ENCODE measurements around the gene RXFP2. TPM values are rescaled to one million over a fixed set of nuclear protein-coding genes. Genes with fewer than 3 reads are reported as not detected.

Gene RXFP2
- total and polyA plus RNA-seq, 2 donors (not counting 3 experiments of a cell fraction or from before 2014, with no cell fraction given), result not detected

GRCh38 chr13:31769575-31769974 is 30.2 kb downstream of the RXFP2 start:
- TF ChIP-seq GATA2 (IDR thresholded peaks at IDR 0.05; ENCODE audit: insufficient read depth, insufficient read length, low read depth, low read length), result no peak
- TF ChIP-seq FOS (IDR thresholded peaks at IDR 0.05; ENCODE audit: borderline replicate concordance, insufficient read depth, low read length), result no peak
- no peak for TF ChIP-seq JUN (IDR thresholded peaks at IDR 0.05; ENCODE audit: borderline replicate concordance, insufficient read depth, insufficient read length, low read depth)
- TF ChIP-seq MYC (IDR thresholded peaks at IDR 0.05; ENCODE audit: low read depth, low read length), result no peak
- no peak for TF ChIP-seq CTCF (IDR thresholded peaks at IDR 0.05; ENCODE audit: extremely low read depth in 1 of 2, insufficient read depth in 1 of 2, low read depth in 1 of 2, low read length in 2 of 2)
- H2AFZ ChIP-seq (ENCODE audit: low read depth, low read length), result no peak overlapping the region
- DNase-seq (ENCODE audit: low read depth, low spot score) (no peak), FAIRE-seq (no peak)
- peaks cover 13 to 22% of the 10 kb centered on the region in 2 experiments for H3K27me3 ChIP-seq (ENCODE audit: control insufficient read depth in 2 of 2, insufficient read depth in 2 of 2, low read length in 2 of 2)
- dilution Hi-C loops (cut with MboI; ENCODE audit: extremely low pct_ligation_motif_present, low sequenced_read_pairs), result no loop called here
- intact Hi-C loops (cut with micrococcal nuclease), result no loop called here
- no peaks in the 10 kb centered on the region for H3K9me1 ChIP-seq (replicated peaks; ENCODE audit: control insufficient read depth, extremely low read depth, insufficient read depth, low read length)
- no peaks in the 10 kb centered on the region for H4K20me1 ChIP-seq (replicated peaks; ENCODE audit: control insufficient read depth, extremely low read depth, insufficient read depth, low read length)
- H3K27ac ChIP-seq (ENCODE audit: insufficient read depth, low read depth, low read length), result no peak overlapping the region
- H3K4me1 ChIP-seq (ENCODE audit: control insufficient read depth, extremely low read depth, insufficient read depth, low read length), result peaks cover 15% of the 10 kb centered on the region
- no peak overlapping the region for H3K4me2 ChIP-seq (ENCODE audit: insufficient read depth, low read length)
- H3K79me2 ChIP-seq (ENCODE audit: control insufficient read depth, insufficient read depth, low read length), result no peaks in the 10 kb centered on the region
- H3K4me3 ChIP-seq (replicated peaks in 1 of 3; ENCODE audit: insufficient read depth in 1 of 3, low read depth in 1 of 3, low read length in 3 of 3), result no peak overlapping the region
- CTCF ChIA-PET, result interaction anchor here (1.3 kb wide), 1 partner anchor 231 kb away, joined by 3 read pairs; no protein-coding TSS in a partner anchor
- H3K9ac ChIP-seq (replicated peaks; ENCODE audit: extremely low read depth, insufficient read depth, low read length), result no peak overlapping the region
- no peaks in the 10 kb centered on the region for H3K9me3 ChIP-seq (replicated peaks; ENCODE audit: control insufficient read depth, insufficient read depth, low read length)
- BruUV-seq (replicated peaks), result no TSS peak
- POLR2A ChIA-PET, result no interaction called here
- H3K36me3 ChIP-seq (ENCODE audit: control insufficient read depth in 2 of 2, extremely low read depth in 1 of 2, insufficient read depth in 2 of 2, low read length in 2 of 2), result no peaks in the 10 kb centered on the region

GRCh38 chr13:31772231-31772630 is 32.9 kb downstream of the RXFP2 start:
- ChIA-PET POLR2A (no interaction called here), CTCF (no interaction called here)
- Histone ChIP-seq H3K36me3 (ENCODE audit: control insufficient read depth in 2 of 2, extremely low read depth in 1 of 2, insufficient read depth in 2 of 2, low read length in 2 of 2) (no peaks in the 10 kb centered on the region), H4K20me1 (replicated peaks; ENCODE audit: control insufficient read depth, extremely low read depth, insufficient read depth, low read length) (no peaks in the 10 kb centered on the region), H3K9ac (replicated peaks; ENCODE audit: extremely low read depth, insufficient read depth, low read length) (no peak overlapping the region), H3K4me1 (ENCODE audit: control insufficient read depth, extremely low read depth, insufficient read depth, low read length) (peaks cover 15% of the 10 kb centered on the region), H3K9me3 (replicated peaks; ENCODE audit: control insufficient read depth, insufficient read depth, low read length) (no peaks in the 10 kb centered on the region), H3K79me2 (ENCODE audit: control insufficient read depth, insufficient read depth, low read length) (no peaks in the 10 kb centered on the region), H3K9me1 (replicated peaks; ENCODE audit: control insufficient read depth, extremely low read depth, insufficient read depth, low read length) (no peaks in the 10 kb centered on the region), H2AFZ (ENCODE audit: low read depth, low read length) (no peak overlapping the region), H3K27ac (ENCODE audit: insufficient read depth, low read depth, low read length) (no peak overlapping the region), H3K27me3 (ENCODE audit: control insufficient read depth in 2 of 2, insufficient read depth in 2 of 2, low read length in 2 of 2) (peaks cover 6 to 11% of the 10 kb centered on the region in 2 experiments), H3K4me2 (ENCODE audit: insufficient read depth, low read length) (no peak overlapping the region), H3K4me3 (replicated peaks in 1 of 3; ENCODE audit: insufficient read depth in 1 of 3, low read depth in 1 of 3, low read length in 3 of 3) (no peak overlapping the region)
- intact Hi-C loops (cut with micrococcal nuclease) (loop anchor here (2.0 kb wide), 1 partner anchor 21 kb away; no protein-coding TSS in a partner anchor), dilution Hi-C loops (cut with MboI; ENCODE audit: extremely low pct_ligation_motif_present, low sequenced_read_pairs) (no loop called here)
- TF ChIP-seq POLR2A (IDR thresholded peaks at IDR 0.05; ENCODE audit: low read depth, low read length) (no peak), MYC (IDR thresholded peaks at IDR 0.05; ENCODE audit: low read depth, low read length) (no peak)
- BruUV-seq (replicated peaks), result no TSS peak
- DNase-seq (ENCODE audit: low read depth, low spot score), result no peak
- no peak for FAIRE-seq

All from endothelial cell of umbilical vein (primary cell).